ENCODE measurements around the gene IL1RL1.

GRCh38 chr2:102392096-102392495 lies 80.7 kb downstream of the IL1RL1 start:
- no peak for TF ChIP-seq EZH2 (IDR thresholded peaks at IDR 0.05)
- no peak for TF ChIP-seq POLR2AphosphoS5 (IDR thresholded peaks at IDR 0.05; ENCODE audit: borderline replicate concordance, low read depth, low read length)
- no peak for TF ChIP-seq FOXP2 (optimal IDR thresholded peaks at IDR 0.05; ENCODE audit: control extremely low read depth, extremely low read length, insufficient read depth)
